Activated T-helper 17 cell treated with anti-CD3 and anti-CD28 coated beads, Interleukin-2, amount 50 U/mL, for 72 hours (primary cell): ENCODE measurements around the gene CSTF2T. TPM values are rescaled to one million over a fixed set of nuclear protein-coding genes. Genes with fewer than 3 reads are reported as not detected.

ENCODE experiments used
- ATAC-seq: fragments of 150-1000 bp; cut with Tn5 transposase; replicated peaks from 2 replicates; pipeline ENCODE4 v1.10.0; 2021; ENCODE audit warnings: mild to moderate bottlenecking, moderate library complexity
- H3K27ac Mint-ChIP-seq: one replicate; pipeline ENCODE4 v1.8.0; 2022; ENCODE audit warnings: mixed read lengths
- H3K27me3 Mint-ChIP-seq: one replicate; pipeline ENCODE4 v1.8.0; 2022; ENCODE audit warnings: mixed read lengths
- H3K36me3 Mint-ChIP-seq: one replicate; pipeline ENCODE4 v1.8.0; 2022; ENCODE audit warnings: low read depth, mild to moderate bottlenecking, mixed read lengths
- H3K4me1 Mint-ChIP-seq: one replicate; pipeline ENCODE4 v1.8.0; 2022; ENCODE audit warnings: mixed read lengths
- H3K4me3 Mint-ChIP-seq: one replicate; pipeline ENCODE4 v1.8.0; 2022; ENCODE audit warnings: mild to moderate bottlenecking, mixed read lengths
- H3K9me3 Mint-ChIP-seq: one replicate; pipeline ENCODE4 v1.8.0; 2022; ENCODE audit warnings: mixed read lengths
- total RNA-seq, 2 donors: library from RNA; stranded (reverse); gene quantifications; one replicate each; pipeline ENCODE4 v1.2.3, GENCODE V29; 2022

CSTF2T gene
- total RNA-seq, 2 donors from 2014 or later, result 25.6 to 29.7 TPM

DNA sequence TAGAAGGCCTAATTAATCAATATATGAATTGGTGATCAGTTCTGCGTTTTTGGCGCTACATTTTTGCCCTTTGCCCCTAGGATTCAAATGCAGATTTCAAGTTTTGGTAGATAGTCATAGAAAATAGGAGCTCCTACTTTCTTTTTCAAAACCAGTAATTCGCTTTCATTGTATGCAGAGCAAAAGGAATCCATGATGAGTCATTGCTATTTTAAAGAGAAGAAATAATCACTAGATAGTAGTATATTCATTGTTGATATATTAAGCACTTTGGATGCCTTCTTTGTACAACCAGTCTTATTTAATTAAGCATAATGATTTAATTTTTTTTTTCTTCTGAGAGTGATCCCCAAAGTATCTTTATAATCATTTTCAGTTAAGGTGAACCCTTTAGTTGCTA lies 50.3 kb downstream of the CSTF2T start:
- H3K27ac Mint-ChIP-seq, result no peak overlapping the region
- H3K27me3 Mint-ChIP-seq, result peaks cover 8% of the 10 kb centered on the region

More for the DNA sequence above, 50.3 kb downstream of the CSTF2T start:
- ATAC-seq, result no peak
- no peak overlapping the region for H3K4me3 Mint-ChIP-seq
- H3K4me1 Mint-ChIP-seq, result no peaks in the 10 kb centered on the region
- no peaks in the 10 kb centered on the region for H3K9me3 Mint-ChIP-seq
- H3K36me3 Mint-ChIP-seq, result no peaks in the 10 kb centered on the region
